GM23338 (cell line): Measurements from ENCODE around the gene AP1M1. TPM values are rescaled to one million over a fixed set of nuclear protein-coding genes. Genes with fewer than 3 reads are reported as not detected.

Source experiments
- ATAC-seq: fragments of 200-7000 bp; cut with Tn5 transposase; 3 replicates; pipeline ENCODE4 v1.9.1; 2020
- DNase-seq: peaks from one replicate; pipeline ENCODE4 v3.0.0-alpha.2; 2015; ENCODE audit warnings: low spot score
- H2AFZ ChIP-seq: fragments of 200-600 bp; sonication (generic); 2 replicates; pipeline ENCODE4 v1.8.0; 2016; ENCODE audit warnings: antibody characterized with exemption, mild to moderate bottlenecking, moderate library complexity
- H3F3A ChIP-seq: fragments of 200-600 bp; sonication (generic); replicated peaks from 2 replicates; pipeline ENCODE4 v1.8.0; 2017; ENCODE audit warnings: antibody characterized with exemption, mixed run types, low read depth
- H3K27ac ChIP-seq: fragments of 200-600 bp; sonication (generic); 2 replicates; pipeline ENCODE4 v1.6.1; 2016; ENCODE audit warnings: low read depth
- H3K27me3 ChIP-seq: fragments of 200-600 bp; sonication (generic); 2 replicates; pipeline ENCODE4 v1.8.0; 2016; ENCODE audit warnings: mild to moderate bottlenecking, mixed run types, moderate library complexity; ENCODE audit not compliant: insufficient read depth
- H3K36me3 ChIP-seq: fragments of 200-600 bp; sonication (generic); 2 replicates; pipeline ENCODE4 v1.8.0; 2016; ENCODE audit warnings: mild to moderate bottlenecking; ENCODE audit not compliant: insufficient read depth
- H3K4me1 ChIP-seq: fragments of 200-600 bp; sonication (generic); 2 replicates; pipeline ENCODE4 v1.8.0; 2016; ENCODE audit warnings: mild to moderate bottlenecking, moderate library complexity; ENCODE audit not compliant: insufficient read depth
- H3K4me2 ChIP-seq: fragments of 200-600 bp; sonication (generic); 2 replicates; pipeline ENCODE4 v1.7.1; 2017; ENCODE audit warnings: mixed run types
- H3K4me3 ChIP-seq: fragments of 200-600 bp; sonication (generic); 2 replicates; pipeline ENCODE4 v1.6.1; 2016; ENCODE audit warnings: mixed run types
- H3K79me2 ChIP-seq: fragments of 200-600 bp; sonication (generic); replicated peaks from 2 replicates; pipeline ENCODE4 v1.8.0; 2017; ENCODE audit warnings: mild to moderate bottlenecking; ENCODE audit not compliant: insufficient read depth
- H3K9me2 ChIP-seq: fragments of 200-600 bp; sonication (generic); 2 replicates; pipeline ENCODE4 v1.8.0; 2017; ENCODE audit not compliant: insufficient read depth
- H4K20me1 ChIP-seq: fragments of 200-600 bp; sonication (generic); replicated peaks from 2 replicates; pipeline ENCODE4 v1.8.0; 2017; ENCODE audit warnings: mild to moderate bottlenecking; ENCODE audit not compliant: insufficient read depth
- H3K27ac Mint-ChIP-seq: 2 replicates; pipeline ENCODE4 v1.8.0; 2020; ENCODE audit warnings: inconsistent platforms, mild to moderate bottlenecking, moderate library complexity, mixed read lengths
- H3K27me3 Mint-ChIP-seq: 3 replicates; pipeline ENCODE4 v1.8.0; 2022; ENCODE audit warnings: low read depth, mild to moderate bottlenecking, moderate library complexity, mixed read lengths, inconsistent platforms; ENCODE audit not compliant: insufficient read depth, poor library complexity
- H3K36me3 Mint-ChIP-seq: 3 replicates; pipeline ENCODE4 v1.8.0; 2021; ENCODE audit warnings: low read depth, mild to moderate bottlenecking, inconsistent platforms, moderate library complexity, mixed read lengths
- H3K4me1 Mint-ChIP-seq: 3 replicates; pipeline ENCODE4 v1.8.0; 2020; ENCODE audit warnings: mild to moderate bottlenecking, inconsistent platforms, mixed read lengths
- H3K4me3 Mint-ChIP-seq: 3 replicates; pipeline ENCODE4 v1.8.0; 2021; ENCODE audit warnings: moderate library complexity, mild to moderate bottlenecking, inconsistent platforms, mixed read lengths
- H3K9me3 Mint-ChIP-seq: 3 replicates; pipeline ENCODE4 v1.8.0; 2020; ENCODE audit warnings: moderate library complexity, mild to moderate bottlenecking, inconsistent platforms, mixed read lengths
- CTCF ChIP-seq, 2 experiments: fragments of 200-600 bp in 1 of 2; sonication (generic) in 1 of 2; conservative IDR thresholded peaks; 2 replicates each; pipeline versions ENCODE4 v1.5.1 to v1.6.1; 2016 to 2017; ENCODE audit warnings: antibody characterized with exemption in 2 of 2, low read depth in 2 of 2, mild to moderate bottlenecking in 2 of 2, moderate library complexity in 1 of 2
- ETS1 ChIP-seq: IDR thresholded peaks from 2 replicates; pipeline ENCODE4 v1.6.1; 2016; ENCODE audit warnings: antibody characterized with exemption
- EZH2phosphoT487 ChIP-seq: fragments of 200-600 bp; sonication (generic); IDR thresholded peaks from one replicate; pipeline ENCODE4 v1.8.1; 2018; ENCODE audit warnings: antibody characterized with exemption; ENCODE audit not compliant: unreplicated experiment
- NANOG ChIP-seq: IDR thresholded peaks from 2 replicates; pipeline ENCODE4 v1.6.1; 2016; ENCODE audit warnings: antibody characterized with exemption, borderline replicate concordance
- STAT1 ChIP-seq: IDR thresholded peaks from one replicate; pipeline ENCODE4 v1.6.1; 2016; ENCODE audit warnings: antibody characterized with exemption; ENCODE audit not compliant: unreplicated experiment
- ZNF462 ChIP-seq: fragments of 250-450 bp; sonication (Bioruptor Pico); IDR thresholded peaks from 2 replicates; pipeline ENCODE4 v1.5.0; 2020; ENCODE audit warnings: mild to moderate bottlenecking, moderate library complexity
- polyA plus RNA-seq: library from polyadenylated mRNA; unstranded; fragments of >200 nt; fragmentation: Nextera tagmentation; extraction: Ambion mirVana; gene quantifications from 2 replicates; pipeline ENCODE4 v1.2.1, GENCODE V29; 2016
- total RNA-seq: library from RNA; depleted of rRNA; stranded (reverse); fragments of >200 nt; shearing (Covaris generic); gene quantifications from 2 replicates; pipeline ENCODE4 v1.2.3, GENCODE V29; 2014

AP1M1 gene
- total and polyA plus RNA-seq, 2 experiments from 2014 or later, result 22.0 to 32.0 TPM

- TF ChIP-seq NANOG, result no peak
- no peak for TF ChIP-seq ETS1
- no peak for TF ChIP-seq ZNF462 (CRISPR knock-in tag)
Observed at GRCh38 chr19:16227837-16228636, 30.3 kb downstream of the AP1M1 start (continued).

- Mint-ChIP-seq H3K27me3 (peaks cover 18% of the 10 kb centered on the region), H3K4me1 (no peaks in the 10 kb centered on the region; the same call in 2 of the 3 replicates), H3K9me3 (no peaks in the 10 kb centered on the region; the same call in 2 of the 3 replicates), H3K27ac (no peak overlapping the region; the same call in 1 of the 2 replicates), H3K4me3 (no peak overlapping the region), H3K36me3 (peaks cover 6% of the 10 kb centered on the region; the same call in 2 of the 3 replicates)
- Histone ChIP-seq H3K27me3 (no peaks in the 10 kb centered on the region), H3K27ac (no peak overlapping the region), H3K4me2 (no peak overlapping the region), H2AFZ (no peak overlapping the region), H3K9me2 (no peaks in the 10 kb centered on the region), H3K4me3 (no peak overlapping the region), H3K36me3 (no peaks in the 10 kb centered on the region), H3K79me2 (no peaks in the 10 kb centered on the region), H4K20me1 (no peaks in the 10 kb centered on the region), H3F3A (no peaks in the 10 kb centered on the region), H3K4me1 (no peaks in the 10 kb centered on the region)
- DNase-seq (no peak), ATAC-seq (no peak)
- TF ChIP-seq CTCF (conservative IDR thresholded peaks at IDR 0.05; ENCODE audit: low read depth in 2 of 2) (no peak), EZH2phosphoT487 (no peak), STAT1 (no peak)
Observed at GRCh38 chr19:16228637-16229321, 31.1 kb downstream of the AP1M1 start.
